Activated CD4-positive, alpha-beta T cell treated with anti-CD3 and anti-CD28 coated beads, Interleukin-2, amount 50 U/mL, for 48 hours (primary cell): ENCODE data around the gene BOLA3.
A peak's percentile ranks its signal among the peaks of the same experiment; 100 is the strongest.
"Not testable (repeated sequence)": the region's sequence is repeated elsewhere in the genome, so short reads cannot be mapped to it uniquely, and the experiment has no call there.

Experiments used
- DNase-seq, 2 experiments: peaks; one replicate each; pipeline ENCODE4 v3.0.0-alpha.2; 2020

Gene BOLA3

GRCh38 chr2:74148457-74149246, 940 bp upstream of the BOLA3 start:
- no peak for DNase-seq

GRCh38 chr2:74146929-74147726, 584 bp downstream of the BOLA3 start:
- peak; percentile 14 to 61 for DNase-seq

GRCh38 chr2:74142340-74142739, 5.4 kb downstream of the BOLA3 start:
- no peak for DNase-seq

- DNase-seq, result no peak
Observed at GRCh38 chr2:74138600-74139323, 8.9 kb downstream of the BOLA3 start.

GRCh38 chr2:74137651-74138599, 9.8 kb downstream of the BOLA3 start:
- DNase-seq, result no peak

- no peak for DNase-seq
Observed at GRCh38 chr2:74131901-74132300, 15.8 kb downstream of the BOLA3 start.

- no peak for DNase-seq
Observed at GRCh38 chr2:74130211-74130995, 17.3 kb downstream of the BOLA3 start.

GRCh38 chr2:74128206-74128605, 19.5 kb downstream of the BOLA3 start:
- no peak for DNase-seq

- DNase-seq, result not testable (repeated sequence)
Observed at GRCh38 chr2:74123955-74124354, 23.8 kb downstream of the BOLA3 start.

GRCh38 chr2:74121846-74122245, 25.9 kb downstream of the BOLA3 start:
- not testable (repeated sequence) for DNase-seq

GRCh38 chr2:74119912-74120825, 27.5 kb downstream of the BOLA3 start:
- peak; percentile 86 to 89 for DNase-seq

GRCh38 chr2:74119339-74119738, 28.4 kb downstream of the BOLA3 start:
- DNase-seq, result no peak

- no peak for DNase-seq
Observed at GRCh38 chr2:74111380-74111779, 36.3 kb downstream of the BOLA3 start.

GRCh38 chr2:74110537-74110936, 37.2 kb downstream of the BOLA3 start:
- DNase-seq, result no peak

- DNase-seq, result no peak
Observed at GRCh38 chr2:74109551-74109950, 38.2 kb downstream of the BOLA3 start.

- no peak for DNase-seq
Observed at GRCh38 chr2:74107071-74107470, 40.6 kb downstream of the BOLA3 start.

- DNase-seq, result no peak
Observed at GRCh38 chr2:74105413-74105812, 42.3 kb downstream of the BOLA3 start.

- DNase-seq, result no peak
Observed at GRCh38 chr2:74104839-74105238, 42.9 kb downstream of the BOLA3 start.

- DNase-seq, result no peak
Observed at GRCh38 chr2:74103763-74104162, 43.9 kb downstream of the BOLA3 start.

GRCh38 chr2:74102516-74102915, 45.2 kb downstream of the BOLA3 start:
- no peak for DNase-seq
